HG03175 (cell line): Measurements from ENCODE around the gene F2RL3.

Experiments
- ATAC-seq: cut with Tn5 transposase; IDR thresholded peaks from one replicate; pipeline ENCODE4 v1.9.1; 2021; ENCODE audit warnings: mild to moderate bottlenecking, moderate library complexity; ENCODE audit not compliant: unreplicated experiment

The F2RL3 gene

DNA sequence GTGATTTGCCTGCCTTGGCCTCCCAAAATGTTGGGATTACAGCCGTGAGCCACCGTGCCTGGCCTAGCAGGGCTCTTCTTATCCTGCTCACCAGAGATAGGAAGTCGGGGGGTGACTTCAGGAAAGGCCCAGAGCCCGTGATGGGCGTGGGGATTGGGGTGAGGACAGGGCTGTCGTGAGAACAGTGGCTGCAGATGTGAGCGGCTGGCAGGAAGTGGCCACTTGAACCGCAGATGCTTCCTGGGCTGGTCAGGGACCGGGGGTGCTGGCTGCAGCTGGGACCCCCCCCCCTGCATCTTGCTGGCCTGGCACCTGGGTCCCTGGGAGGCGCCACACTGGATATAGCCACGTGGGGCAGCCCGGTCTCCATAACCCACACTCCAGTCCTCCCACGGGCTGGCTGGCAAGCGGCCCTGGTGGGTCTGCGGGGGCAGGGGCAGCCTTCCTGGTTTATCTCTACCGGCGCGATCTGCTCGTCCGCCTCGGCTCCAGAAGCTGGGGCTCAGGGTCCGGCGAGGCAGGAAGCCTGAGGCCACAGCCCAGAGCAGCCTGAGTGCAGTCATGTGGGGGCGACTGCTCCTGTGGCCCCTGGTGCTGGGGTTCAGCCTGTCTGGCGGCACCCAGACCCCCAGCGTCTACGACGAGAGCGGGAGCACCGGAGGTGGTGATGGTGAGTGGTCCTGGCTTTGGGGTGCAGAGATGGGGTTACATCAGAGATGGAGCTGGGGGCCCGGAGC, at the start of gene F2RL3:
F2RL3 (plus strand) TSS at position 371 of the 737 bp plus-strand sequence; CDS start at position 562, 191 bp downstream.
- no peak for ATAC-seq

DNA sequence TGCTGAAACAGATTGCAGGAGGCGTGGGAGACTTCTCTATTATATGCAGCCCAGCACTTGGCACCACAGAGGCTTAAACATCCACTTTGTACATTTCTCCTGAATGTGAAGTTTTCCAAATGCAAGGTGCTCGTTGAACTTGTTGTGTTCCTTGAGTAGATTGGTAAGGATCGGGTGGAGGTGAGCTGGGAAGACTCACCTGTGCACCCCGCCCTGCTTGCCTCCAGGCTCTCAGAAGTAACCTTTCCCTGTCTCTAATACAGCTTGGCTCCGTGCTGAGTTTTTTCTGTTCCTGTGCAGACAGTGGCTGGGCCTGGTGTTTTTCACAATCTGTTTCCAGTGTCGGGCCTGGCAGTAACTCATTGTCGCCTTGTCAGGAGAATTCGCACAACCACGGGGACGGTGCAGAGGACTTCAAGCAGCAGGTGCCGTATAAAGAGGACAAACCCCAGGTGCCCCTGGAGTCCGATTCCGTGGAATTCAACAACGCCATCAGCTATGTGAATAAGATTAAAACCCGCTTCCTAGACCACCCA, 47.3 kb upstream of the F2RL3 start:
- no peak for ATAC-seq

DNA sequence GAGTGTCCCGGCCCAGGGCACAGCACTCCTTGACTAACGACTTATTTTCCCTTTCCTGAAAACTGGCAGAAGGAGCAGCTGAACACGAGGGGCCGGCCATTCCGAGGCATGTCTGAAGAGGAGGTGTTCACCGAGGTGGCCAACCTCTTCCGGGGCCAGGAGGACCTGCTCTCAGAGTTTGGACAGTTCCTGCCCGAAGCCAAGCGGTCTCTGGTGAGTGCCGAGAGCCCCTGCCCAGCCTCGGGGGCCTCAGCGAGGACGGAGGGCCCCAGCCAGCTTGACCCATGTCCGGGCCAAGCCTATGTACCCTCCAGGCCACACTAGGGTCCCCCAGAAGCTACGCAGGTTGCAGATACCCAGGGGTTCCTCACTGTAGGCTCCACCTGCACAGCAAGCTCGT, 41.9 kb upstream of the F2RL3 start:
- ATAC-seq: no peak

- ATAC-seq: no peak
These were observed 41.4 kb upstream of the F2RL3 start for GRCh38 chr19:16847430-16847829.

GRCh38 chr19:16849168-16849567, 39.6 kb upstream of the F2RL3 start:
- no peak for ATAC-seq

DNA sequence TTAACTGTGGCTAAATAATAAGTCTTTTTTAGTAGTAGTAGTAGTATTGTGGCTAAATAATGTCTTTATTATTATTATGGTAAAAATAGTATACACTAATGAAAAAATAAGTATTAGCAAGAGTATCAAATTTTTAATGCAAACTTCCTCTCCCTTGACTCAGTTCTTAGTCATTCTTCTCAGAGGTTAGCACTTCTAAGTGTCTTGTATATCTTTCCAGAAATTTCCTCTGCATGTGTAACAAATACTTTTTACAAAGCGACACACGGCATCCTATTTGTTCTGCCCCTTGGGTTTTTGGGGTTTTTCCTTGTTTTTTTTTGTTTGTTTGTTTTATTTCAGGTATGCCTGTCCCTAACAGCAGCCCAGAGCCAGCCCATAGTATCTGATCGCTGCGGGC, 38.7 kb upstream of the F2RL3 start:
- ATAC-seq: no peak

- no peak for ATAC-seq
These were observed 37.6 kb upstream of the F2RL3 start for GRCh38 chr19:16851031-16851712.

DNA sequence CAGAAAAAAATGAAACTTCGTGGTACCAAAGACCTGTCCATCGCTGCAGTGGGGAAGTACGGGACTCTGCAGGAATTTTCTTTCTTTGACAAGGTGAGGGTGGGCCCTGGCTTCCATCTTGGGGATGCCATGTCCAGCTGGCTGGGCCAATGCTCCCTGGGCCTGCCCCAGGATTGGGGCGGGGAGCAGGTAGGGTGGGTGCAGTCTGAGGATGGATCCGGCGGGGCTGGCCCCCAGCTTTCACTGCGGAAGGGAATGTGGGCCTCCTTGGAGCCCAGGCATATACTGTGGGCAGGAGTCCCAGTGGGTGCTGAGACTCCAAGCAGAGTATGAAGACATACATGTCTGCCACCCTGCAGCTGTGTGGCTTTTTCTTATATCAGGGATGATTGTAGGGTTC, 35.7 kb upstream of the F2RL3 start:
- ATAC-seq: no peak

DNA sequence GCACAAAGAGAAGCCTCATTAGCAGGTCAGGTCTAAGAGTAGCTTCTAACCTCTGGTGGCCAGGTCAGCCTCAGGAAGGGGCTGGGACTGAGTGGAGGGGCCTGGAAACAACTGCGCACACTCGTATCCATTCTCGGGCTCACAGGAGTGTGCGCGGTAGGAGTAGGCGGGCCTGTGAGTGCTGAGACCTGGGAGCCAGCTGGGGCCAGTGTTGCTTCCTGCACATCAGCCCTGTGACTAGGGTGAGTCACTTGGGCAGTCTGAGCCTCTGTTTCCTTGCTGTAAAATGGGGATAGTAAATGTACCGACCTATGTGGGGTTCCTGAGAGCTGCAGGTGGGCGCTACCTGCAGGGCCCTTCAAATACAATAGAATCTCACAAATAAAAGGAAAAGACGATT, 32.7 kb upstream of the F2RL3 start:
- no peak for ATAC-seq

DNA sequence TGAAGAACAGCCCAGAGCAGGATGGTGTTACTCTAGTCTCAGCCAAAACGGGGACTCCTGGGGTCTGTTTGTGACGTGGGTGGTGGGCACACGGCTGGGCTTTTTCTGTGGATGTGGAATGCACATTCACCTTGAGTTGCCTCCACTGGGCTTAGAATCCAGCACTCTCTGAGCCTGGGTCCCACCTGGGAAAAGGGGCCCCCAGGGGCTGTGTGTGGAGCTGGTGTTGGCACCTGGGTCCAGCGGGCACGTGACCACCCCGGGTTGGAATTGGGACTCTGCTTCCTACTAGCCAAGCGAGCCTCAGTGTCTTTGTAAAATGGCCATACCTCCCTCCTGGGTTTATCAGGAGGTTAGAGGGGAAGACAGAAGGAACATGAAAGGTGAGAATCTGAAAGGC, 29.2 kb upstream of the F2RL3 start:
- no peak for ATAC-seq

GRCh38 chr19:16860118-16860517, 28.7 kb upstream of the F2RL3 start:
- no peak for ATAC-seq

- ATAC-seq: no peak
These were observed 27.8 kb upstream of the F2RL3 start for GRCh38 chr19:16861011-16861410.

GRCh38 chr19:16861834-16862233, 27.0 kb upstream of the F2RL3 start:
- ATAC-seq: no peak

DNA sequence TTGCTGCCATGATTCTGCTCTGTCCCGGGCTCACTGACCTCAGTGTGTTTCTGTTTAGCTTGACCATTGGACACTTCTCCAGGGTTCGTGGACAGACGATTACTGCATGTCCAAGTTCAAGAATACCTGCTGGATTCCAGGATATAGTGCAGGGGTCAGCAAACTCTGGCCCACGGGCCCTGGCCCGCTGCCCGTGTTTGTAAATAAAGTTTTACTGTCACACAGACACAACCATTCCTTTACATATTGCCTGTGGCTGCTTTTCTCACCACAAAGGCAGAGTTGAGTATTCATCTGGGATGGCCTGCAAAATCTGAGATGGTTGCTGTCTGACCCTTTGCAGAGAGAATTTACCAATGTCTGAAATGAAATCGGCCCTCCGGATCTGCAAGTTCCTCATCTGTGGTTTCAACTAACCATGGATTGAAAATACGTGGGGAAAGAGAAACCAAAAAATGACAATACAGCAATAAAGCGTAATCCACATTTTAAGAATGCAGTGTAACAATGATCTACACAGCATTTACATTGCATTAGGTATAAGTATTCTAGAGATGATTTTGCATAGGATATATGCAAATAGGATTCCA, 25.9 kb upstream of the F2RL3 start:
- ATAC-seq: no peak

DNA sequence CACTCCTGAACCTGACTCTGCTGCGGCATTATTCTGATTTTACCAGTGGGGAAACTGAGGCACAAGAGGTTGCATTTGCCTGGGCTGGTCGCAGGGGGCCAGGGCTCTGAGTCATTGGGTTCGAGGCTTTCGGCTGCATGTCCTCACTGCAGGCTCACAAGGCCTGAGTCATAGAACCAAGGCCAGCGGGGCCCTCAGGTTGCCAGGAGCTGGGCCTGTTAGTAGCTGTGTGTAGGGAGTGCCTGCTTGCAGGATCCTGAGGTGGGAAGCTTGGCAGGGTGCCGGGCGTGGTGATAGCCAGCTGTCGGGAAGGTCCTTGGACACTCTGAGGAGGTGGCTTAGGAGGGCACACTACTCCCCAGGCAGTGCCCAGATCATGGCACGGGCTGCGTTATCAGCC, 21.6 kb upstream of the F2RL3 start:
- no peak for ATAC-seq

- ATAC-seq: no peak
These were observed 20.2 kb upstream of the F2RL3 start for GRCh38 chr19:16868423-16869130.

DNA sequence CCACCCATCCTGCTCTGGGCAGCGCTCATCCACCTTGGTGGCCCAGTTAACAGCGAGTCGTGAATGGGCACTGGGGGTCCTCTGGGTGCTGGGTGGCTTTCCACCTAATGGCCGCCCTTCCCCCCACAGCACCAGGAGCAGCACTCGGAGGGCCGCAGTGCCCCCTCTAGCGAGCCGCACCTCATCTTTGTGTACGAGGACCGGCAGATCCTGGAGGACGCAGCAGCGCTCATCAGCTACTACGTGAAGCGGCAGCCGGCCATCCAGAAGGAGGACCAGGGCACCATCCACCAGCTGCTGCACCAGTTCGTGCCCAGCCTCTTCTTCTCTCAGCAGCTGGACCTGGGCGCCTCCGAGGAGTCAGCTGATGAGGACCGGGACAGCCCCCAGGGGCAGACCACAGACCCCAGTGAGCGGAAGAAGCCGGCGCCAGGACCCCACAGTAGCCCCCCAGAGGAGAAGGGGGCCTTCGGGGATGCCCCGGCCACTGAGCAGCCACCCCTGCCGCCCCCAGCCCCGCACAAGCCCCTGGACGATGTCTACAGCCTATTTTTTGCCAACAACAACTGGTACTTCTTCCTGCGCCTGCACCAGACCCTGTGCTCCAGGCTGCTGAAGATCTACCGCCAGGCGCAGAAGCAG, 19.3 kb upstream of the F2RL3 start:
- no peak for ATAC-seq

- no peak for ATAC-seq
These were observed 16.9 kb upstream of the F2RL3 start for GRCh38 chr19:16871871-16872270.

DNA sequence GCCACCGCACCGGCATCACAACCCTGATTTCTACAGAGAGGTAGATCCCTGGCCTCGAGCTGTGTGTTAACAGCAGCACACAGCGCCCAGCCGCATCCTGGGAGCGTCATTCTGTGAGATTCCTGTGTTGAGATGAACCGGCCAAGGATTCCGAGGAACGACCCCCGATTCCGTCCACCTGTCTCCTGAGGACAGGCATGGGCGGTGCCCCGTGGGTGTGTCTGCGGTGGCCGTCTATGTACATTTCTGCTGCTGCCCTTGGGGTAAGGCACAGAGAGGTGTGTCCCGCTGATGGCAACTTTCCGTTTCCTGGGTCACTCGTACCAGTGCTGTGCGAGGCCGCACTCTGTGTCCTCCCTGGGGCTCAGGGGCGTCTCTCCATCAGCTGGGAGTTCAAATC, 16.1 kb upstream of the F2RL3 start:
- no peak for ATAC-seq

- no peak for ATAC-seq
These were observed 15.2 kb upstream of the F2RL3 start for GRCh38 chr19:16873594-16873993.
